SK-N-SH (cell line): Measurements from ENCODE around the gene TC2N.

Experiments used
- EP300 ChIP-seq, 2 experiments: IDR thresholded peaks; 2 replicates each; pipeline versions ENCODE4 v1.4.0 to v1.6.1; 2012; ENCODE audit warnings: borderline replicate concordance in 1 of 2, low read depth in 1 of 2, low read length in 1 of 2
- EZH2phosphoT487 ChIP-seq: fragments of 200-600 bp; sonication (generic); IDR thresholded peaks from 2 replicates; pipeline ENCODE4 v1.6.1; 2017; ENCODE audit warnings: low read depth, mixed run types, mild to moderate bottlenecking, antibody characterized with exemption, moderate library complexity, borderline replicate concordance
- JUND ChIP-seq: IDR thresholded peaks from 2 replicates; pipeline ENCODE4 v1.4.0; 2012
- MXI1 ChIP-seq: IDR thresholded peaks from 2 replicates; pipeline ENCODE4 v1.6.1; 2012; ENCODE audit warnings: mild to moderate bottlenecking, low read depth, low read length, improper control_type of control experiment
- POLR2AphosphoS5 ChIP-seq: IDR thresholded peaks from 2 replicates; pipeline ENCODE4 v1.6.1; 2012; ENCODE audit warnings: low read depth, low read length
- SMC3 ChIP-seq: IDR thresholded peaks from 2 replicates; pipeline ENCODE4 v1.6.1; 2012; ENCODE audit warnings: low read depth, low read length, improper control_type of control experiment
- TF ChIP-seq, protein P1 (sequence below): fragments of 200-600 bp; sonication (generic); IDR thresholded peaks from 2 replicates; pipeline ENCODE4 v1.6.1; 2017; ENCODE audit warnings: antibody characterized with exemption, mild to moderate bottlenecking, moderate library complexity

DNA sequence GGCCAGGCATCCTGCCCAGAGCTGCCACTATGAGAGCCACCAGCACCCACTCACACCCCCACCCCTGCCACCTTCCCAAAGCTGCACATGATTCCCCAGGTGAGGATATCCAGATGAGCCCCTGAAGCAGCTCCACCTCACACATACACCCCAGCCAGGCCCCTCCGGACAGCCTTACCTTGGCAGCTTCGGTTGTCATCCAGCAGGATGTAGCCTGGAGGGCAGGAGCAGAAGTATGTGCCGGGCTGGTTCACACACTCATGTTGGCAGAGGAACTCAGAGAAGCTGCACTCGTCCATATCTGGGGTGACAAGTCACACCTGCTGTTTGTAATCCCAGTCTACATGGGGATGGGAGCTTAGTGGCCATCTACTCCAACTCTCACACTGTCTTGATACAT is 15.4 kb upstream of the TC2N start:
- TF ChIP-seq EP300 (IDR thresholded peaks at IDR 0.05; ENCODE audit: borderline replicate concordance in 1 of 2, low read depth in 1 of 2, low read length in 1 of 2) (no peak), JUND (no peak), POLR2AphosphoS5 (no peak), EZH2phosphoT487 (no peak), SMC3 (no peak), MXI1 (no peak)
- TF ChIP-seq, protein P1, sequence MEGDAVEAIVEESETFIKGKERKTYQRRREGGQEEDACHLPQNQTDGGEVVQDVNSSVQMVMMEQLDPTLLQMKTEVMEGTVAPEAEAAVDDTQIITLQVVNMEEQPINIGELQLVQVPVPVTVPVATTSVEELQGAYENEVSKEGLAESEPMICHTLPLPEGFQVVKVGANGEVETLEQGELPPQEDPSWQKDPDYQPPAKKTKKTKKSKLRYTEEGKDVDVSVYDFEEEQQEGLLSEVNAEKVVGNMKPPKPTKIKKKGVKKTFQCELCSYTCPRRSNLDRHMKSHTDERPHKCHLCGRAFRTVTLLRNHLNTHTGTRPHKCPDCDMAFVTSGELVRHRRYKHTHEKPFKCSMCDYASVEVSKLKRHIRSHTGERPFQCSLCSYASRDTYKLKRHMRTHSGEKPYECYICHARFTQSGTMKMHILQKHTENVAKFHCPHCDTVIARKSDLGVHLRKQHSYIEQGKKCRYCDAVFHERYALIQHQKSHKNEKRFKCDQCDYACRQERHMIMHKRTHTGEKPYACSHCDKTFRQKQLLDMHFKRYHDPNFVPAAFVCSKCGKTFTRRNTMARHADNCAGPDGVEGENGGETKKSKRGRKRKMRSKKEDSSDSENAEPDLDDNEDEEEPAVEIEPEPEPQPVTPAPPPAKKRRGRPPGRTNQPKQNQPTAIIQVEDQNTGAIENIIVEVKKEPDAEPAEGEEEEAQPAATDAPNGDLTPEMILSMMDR, result no peak
